ENCODE measurements around the gene SLC66A3.

SLC66A3 gene

DNA sequence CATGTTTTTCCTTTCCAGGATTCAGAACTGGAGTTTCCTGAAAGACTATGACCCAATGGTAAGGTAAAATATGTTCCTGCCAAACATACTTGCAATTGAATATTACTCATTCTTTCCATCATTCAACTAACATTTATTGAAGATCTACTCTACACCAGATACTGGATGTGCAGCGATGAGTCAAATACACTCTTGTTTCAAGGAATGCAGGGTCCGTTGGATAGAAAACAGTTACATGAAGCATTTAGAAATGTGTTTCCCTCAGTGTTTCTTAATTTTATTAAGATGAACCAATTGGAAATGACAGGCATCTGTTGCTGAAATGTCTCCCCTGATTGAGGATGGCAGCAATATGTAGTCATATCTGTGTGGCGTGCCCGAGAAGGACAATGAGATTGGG is 14.8 kb upstream of the SLC66A3 start:
- DNase-seq: no peak

DNA sequence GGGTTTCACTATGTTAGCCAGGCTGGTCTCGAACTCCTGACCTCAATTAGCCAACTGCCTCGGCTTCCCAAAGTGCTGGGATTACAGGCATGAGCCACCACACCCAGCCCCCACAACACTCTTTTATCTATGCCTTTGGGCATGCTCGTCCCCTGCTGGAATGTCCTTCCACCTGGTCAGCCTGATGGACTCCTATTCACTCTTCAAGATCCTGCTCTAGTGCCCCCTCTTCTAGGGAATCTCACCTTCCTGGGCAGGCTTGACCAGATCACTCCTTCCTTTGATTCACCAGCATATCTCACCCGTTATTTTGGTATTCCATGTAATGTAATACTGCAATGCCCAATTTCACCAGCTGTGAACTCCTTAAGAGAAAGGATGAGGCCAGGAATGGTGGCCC is 13.9 kb upstream of the SLC66A3 start:
- DNase-seq: no peak

DNA sequence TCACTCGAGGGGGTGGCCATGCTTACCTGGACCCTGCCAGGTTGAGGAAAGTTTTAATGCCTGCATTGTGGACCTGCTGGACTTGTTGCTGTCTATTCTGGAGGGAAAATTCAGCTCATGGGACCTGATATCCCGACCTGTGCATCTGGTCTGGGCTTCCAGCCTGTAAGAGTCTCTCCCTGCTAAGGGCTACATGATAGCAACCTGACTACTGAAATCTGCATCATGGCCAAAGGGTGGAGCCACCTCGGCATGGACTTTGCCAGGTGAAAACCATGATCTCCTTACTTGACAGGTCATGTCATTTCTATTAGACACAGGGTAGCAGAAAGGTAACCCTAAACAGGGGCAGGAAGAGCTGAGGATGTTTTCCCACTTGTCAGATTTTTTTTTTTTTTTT is 12.9 kb upstream of the SLC66A3 start:
- no peak for DNase-seq

DNA sequence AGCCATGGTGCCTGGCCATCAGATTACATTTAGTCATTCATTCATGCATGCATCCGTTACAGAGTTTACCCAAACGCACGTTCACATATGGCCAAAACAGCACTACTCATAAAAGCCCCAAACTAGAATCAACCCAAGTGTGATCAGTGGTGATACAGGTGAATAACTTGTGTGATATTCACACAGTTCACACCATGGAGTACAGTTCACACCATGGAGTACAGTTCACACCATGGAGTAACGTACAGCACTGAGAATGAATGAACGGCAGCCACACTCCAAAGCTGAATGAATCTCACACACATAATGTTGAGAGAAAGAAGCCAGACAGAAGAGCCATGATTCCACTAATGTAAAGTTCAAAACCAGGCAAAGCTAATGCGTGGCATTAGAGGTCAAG is 12.3 kb upstream of the SLC66A3 start:
- no peak for DNase-seq

DNA sequence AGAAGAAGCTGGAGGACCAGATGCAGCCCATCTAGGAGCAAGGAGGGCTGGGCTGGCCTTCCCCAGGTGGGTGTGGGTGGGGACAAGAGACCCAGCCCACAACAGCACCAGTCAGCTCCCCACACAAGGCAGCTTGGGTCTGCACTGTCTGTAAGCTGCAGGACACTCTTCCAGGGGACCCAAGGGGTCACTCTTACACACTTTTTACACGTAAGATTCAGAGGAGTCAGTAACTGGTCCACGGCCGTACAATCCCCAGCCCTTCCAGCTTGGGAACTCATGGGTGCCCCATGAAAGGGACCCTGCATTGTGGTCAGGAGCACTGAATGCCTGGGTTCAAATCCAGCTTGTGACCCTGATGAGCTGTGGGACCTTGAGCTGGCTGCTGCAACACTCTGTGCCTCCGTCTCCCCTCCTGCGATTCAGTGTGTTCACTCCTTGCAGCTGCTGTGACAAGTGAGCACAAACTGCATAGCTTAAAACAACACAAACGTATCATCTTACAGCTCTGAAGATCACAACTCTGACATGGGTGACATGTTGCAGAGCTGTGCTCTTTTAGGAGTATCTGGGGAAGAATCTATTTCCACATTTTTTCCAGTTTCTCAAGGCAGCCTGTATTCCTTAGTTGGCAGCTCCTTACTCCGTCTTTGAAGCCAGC is 11.1 kb upstream of the SLC66A3 start:
- DNase-seq: no peak

DNA sequence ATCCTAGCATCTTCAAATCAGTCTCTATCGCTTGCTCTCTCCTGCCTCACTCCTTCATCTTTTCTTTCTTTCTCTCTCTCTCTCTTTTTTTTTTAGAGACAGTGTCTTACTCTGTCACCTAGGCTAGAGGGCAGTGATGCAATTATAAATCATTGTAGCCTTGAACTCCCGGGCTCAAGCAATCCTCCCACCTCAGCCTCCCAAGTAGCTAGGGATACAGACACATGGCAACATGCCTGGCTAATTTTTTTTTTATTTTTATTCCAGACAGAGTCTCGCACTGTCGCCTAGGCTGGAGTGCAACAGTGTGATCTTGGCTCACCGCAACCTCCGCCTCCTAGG is 10.6 kb upstream of the SLC66A3 start:
- no peak for DNase-seq

DNA sequence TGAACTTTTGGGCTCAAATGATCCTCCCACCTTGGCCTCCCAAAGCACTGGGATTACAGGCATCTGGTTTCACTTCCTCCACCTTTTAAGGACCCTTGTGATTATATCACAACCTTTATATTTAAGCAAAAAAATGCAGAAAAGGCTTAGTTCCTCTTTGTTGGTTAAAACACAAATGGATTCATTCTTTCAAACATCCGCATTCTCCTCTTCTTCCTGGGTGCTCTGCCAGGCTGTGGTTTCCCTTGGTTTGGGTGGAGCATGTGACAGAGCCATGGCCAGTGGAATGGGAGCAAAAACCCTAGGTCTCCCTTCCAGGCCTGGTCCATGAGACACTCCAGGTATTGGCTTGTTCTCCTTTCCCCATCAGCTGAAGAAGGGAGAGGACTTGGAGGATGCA is 9.9 kb upstream of the SLC66A3 start:
- DNase-seq: no peak

DNA sequence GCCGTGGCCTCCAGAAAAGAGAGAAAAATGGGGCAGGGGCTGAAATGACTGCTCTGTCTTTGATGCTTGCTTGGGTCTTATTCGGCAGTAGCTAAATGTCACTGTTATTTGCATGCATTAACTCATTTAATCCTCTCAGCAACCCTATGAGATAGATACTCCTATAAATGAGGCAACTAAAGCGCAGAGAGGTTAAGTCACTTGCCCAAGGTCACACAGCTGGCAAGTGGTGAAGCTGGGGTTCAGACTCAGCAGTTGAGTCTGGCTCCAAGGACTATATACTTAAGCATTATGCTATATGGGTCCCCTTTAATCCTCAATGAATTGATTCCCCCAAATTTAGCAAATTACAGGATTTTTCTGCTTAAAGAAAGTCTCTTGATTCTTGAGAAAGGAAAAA is 9.2 kb upstream of the SLC66A3 start:
- DNase-seq: no peak

DNA sequence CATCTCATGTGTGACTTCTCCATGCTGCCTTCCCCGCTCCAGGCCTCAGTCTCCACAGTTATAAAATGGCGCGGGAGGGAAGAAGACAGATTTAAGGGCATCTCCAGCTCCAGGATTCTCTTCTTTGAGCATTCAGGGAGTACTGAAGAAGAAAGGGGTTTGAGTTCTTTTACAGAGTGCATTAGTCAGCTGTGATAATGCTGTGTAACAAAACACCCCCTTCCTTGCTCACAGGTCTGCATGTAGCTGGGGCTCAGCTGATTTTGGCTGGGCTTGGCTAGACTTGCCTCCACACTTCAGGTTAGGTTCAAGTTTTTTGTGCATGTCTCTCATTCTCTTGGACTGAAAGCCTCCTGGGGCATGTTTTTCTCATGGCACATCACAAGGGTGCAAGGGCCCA is 8.0 kb upstream of the SLC66A3 start:
- no peak for DNase-seq

DNA sequence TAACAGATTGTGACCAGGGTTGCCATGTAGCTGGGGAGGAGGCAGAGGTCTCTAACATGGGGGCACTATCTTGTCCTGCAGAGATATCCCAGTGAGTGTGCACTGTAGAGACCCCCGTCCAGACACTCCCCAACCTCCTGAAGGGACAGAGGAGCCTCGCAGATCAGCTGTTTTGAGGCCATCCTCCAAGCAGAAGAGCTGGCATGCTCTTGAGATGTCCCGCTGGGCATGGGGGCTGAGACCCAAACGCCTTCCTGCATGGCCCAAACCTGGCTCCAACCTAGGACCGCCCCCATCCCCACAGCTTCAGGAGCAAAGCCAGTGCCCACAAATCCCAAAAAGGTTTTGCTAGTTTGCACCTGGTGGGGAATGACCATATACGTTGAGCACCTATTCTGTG is 2.7 kb upstream of the SLC66A3 start:
- DNase-seq: no peak

DNA sequence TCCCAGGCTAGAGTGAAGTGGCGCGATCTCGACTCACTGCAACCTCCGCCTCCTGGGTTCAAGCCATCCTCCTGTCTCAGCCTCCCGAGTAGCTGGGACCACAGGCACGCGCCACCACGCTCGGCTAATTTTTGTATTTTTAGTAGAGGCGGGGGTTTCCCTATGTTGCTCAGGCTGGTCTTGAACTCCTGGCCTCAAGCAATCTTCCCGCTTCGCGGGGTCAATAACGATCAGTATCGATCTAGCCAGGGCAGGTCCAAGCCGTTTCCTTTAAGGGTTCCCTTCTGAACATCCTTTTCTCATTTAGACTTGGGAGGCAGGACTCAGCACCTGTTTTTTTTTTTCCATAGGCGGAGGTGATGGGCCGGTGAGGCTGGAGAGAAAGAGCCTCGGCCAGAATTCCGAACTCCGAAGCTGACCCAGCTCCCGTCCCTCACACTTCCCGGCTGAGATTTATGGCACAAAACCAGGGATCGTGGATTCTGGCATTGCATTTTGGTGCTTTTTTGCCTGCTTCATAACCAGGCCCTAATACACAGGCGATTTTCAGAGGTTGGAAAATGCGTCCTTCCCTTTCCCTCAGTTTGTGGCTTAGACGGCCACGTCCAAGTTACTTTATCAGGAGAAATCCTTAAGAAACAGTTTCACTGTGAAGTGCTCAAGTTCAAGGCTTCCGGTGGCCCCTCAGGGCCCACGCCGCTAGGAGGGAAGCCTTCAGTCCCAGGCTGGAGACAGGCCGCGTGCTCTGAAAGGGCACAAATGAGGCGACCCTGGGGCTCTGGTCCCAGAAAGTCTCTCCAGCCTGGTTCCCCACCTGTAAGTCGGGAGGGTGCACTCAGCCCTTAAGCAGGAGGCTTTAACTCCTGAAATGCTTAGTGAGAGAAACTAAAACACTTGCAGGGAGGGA is 998 bp upstream of the SLC66A3 start:
- DNase-seq: no peak

DNA sequence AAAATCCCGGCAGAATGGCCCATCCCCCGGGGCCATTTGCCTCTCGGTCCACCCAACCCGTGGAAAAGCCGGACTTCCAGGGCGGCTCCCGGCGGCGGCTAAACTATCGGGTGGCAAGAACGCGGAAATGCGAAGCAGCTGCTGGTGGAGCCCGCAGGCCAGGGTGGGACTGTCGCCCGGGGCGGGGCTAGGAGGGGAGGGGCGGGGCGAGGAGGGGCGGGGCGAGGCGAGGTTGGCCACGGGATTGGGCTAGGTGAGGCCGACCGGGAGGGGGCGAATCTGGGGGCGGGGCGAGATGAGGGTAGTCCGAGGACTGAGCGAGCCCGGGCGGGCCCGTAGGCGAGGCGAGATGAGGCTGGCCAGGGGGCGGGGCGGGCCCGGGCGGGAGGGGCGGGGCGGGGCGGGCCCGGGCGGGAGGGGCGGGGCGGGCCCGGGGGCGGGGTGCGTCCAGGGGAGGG is 315 bp upstream of the SLC66A3 start:
- peak; percentile 91 for DNase-seq

DNA sequence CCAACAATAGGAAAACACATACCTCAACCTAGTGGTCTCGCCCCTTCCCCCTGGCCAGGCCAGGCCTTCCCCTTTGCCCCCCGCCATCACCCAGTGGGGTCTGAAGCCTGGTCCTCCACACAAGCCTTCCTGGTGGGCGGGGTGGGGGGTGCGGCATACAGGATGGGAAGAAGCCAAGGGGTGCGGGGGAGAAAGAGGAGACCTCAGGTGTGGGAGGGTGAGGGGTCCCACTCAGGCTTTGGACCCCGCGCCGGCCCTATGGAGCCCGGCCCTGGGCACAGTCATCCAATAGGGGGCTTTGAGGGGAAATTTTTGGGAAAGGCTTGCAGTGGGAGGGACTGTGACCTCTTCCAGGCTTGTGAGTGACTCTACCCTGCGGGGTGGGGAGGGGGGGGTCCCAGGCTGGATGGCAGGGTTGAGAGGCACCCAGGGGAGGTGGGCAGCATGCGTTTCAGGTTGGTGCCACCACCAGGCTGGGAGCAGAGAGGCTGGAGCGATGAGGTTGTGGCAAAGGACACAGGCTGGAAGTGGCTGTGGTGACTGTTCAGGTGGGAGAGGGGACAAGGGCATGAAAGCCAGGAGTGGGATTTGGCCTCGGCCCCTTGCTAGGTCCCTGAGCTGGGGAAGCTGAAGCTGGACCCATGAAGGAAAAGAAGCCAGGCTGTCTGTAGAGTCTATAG is 1.3 kb downstream of the SLC66A3 start:
- no peak for DNase-seq

DNA sequence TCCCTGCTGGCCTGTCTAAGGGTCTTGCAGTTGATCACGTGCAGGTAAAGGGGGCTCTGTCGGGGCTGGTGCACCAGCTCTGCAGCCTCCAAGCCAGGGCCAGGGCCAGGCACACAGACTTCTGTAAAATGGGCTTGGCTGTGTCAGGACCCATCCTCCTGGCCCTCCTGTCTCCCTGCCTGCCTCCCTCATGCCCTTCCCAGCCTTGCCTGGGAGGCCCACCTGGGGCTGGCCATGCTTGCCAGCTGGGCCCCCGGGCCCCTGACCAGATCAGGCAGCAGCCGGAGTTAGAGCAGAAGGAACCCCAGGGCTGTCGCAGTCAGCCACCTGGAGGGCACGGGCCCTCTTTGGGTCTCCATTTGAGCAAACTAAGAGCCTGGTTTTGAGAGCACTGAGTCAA is 2.0 kb downstream of the SLC66A3 start:
- no peak for DNase-seq

DNA sequence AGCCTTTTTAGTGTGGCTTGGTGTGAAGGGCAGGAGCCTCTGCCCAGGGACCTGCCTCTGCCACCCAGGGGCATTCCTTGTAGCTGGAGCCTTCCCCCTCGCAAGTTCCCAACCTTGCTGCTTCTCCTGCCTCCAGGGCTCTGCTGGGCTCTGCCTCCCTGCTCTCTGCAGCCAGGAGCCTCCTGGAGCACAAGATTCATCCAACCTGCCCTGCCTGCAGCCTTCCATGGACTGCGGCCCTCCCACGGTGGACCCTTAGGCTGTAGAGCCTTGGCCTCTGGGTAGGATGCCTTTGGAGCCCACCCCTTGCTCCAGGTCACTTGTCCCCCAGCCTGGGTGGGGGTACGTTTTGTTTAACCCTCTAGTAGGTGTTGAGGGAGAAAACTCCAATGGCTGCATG is 2.5 kb downstream of the SLC66A3 start:
- DNase-seq: no peak

DNA sequence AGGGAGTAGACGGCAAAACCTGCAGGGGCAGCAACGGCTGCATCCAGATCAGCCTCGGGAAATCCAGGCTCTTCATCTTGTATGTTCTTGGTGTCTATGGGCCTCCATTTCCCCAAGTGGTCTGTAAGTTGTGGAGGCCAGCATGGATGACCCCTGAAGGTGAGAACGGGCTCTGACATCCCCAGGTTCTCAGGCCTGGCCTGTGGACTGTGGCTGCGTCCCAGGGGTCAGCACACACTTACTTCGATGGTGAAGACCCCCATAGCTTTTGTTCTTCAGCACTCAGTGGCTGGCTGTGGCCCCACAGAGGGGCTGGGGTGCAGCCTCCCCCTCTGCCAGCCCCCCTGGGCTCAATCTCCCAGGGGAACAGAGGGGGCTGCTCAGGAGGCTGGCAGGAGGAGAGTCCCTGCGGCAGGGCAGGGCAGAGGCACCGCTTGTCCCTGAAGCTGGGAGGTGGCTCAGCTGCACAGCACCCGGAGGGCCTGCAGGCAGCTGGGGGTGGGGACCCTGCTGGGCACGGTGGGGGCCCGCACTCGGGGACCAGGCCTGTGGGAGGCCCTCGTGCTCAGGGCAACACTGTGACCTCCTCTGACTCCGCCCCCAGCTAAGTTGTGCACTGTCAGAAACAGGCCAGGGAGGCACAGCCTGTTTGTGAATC is 3.8 kb downstream of the SLC66A3 start:
- DNase-seq: no peak

DNA sequence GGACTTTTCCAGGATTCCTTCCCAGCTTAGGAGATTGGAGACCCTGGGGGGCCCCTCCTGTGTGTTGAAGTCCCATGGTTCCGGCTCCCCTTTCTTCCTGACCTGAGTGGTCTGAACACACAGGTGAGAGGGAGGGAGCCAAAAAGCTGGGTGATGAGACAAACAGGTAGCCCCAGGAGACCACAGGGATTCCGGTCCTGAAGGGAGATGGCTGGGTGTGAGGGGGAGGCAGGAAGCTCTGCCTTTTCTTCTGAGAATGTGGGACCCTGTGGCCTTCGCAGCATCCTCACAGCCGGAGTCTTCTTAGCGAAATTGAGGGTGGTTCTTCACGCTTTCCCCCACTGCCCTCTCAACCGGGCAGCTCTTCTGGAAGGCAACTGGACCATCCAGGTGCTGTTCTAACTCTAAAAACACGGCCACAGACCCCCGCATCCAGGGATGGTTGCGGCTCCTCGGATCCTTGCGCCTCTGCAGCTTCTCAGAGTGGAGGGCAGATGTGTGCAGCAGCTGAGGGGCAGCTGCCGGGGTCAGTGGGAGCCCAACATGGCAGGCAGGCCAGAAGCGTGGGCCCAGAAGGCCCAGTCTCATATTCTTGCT is 4.4 kb downstream of the SLC66A3 start:
- no peak for DNase-seq

DNA sequence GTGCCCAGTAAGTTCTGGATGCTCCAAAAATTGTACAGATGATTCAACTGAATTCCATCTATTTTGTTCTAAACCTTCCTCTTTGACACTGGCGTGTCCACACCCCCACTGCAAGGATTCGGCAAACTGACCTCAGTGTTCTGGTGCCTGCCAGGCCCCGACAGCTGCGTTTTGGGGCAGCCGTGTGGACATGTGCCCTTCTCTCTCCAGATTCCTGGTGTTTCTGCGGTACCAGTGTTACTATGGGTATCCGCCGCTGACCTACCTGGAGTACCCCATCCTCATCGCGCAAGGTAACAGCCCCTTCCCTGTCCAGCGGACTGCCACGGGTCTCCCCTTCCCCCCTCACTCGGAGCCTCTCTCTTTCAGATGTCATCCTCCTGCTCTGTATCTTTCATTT is 5.0 kb downstream of the SLC66A3 start:
- DNase-seq: no peak

DNA sequence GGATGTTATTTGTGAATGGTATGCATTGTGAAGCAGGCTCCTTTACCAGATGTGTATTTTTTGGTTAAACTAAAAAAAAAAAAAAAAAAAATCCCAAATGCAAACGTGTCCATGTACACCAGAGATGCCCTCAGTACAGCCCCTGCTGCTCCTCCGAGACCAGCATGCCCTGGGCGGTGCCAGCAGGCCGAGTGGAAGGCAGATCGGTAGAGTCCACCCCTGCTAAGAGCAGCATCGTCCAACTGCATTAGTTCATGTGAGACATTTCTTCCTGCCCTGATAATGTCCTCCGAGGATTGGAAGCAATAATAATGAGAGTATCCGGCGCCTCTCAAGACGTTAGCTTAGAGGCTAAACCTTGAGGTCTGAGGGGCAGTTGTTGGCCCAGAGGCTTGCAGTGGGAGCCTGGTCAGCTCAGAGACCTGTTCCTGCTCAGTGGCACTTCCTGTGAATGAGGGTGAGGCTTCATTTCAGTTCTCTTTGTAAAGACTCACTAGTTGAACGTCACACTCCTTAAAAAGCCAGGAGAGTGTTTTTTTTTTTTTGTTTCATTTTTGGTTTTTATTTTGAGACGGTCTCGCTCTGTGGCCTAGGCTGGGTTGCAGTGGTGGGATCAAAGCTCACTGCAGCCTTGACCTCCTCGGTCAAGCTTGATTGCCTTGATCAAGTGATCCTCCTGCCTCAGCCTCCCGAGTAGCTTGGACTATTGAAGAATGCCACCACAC is 5.6 kb downstream of the SLC66A3 start:
- DNase-seq: no peak

DNA sequence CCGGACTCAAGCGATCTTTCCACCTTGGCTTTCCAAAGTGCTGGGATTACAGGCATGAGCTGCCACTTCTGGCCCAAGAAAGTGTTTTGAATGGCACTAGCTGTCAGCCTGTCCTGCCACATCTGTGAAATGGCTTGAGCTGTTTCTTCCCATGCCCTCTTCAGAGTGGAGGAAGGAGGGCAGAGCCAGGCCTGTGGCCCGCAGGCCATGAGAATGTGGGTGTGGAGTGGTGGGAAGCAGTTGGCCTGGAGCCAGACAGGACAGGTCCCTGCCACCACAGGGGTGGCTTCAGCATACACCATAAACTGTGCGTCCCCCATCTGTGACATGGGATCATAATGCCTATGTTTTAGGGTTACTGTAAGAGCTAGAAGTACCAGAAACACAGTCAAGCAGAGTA is 6.5 kb downstream of the SLC66A3 start:
- no peak for DNase-seq

DNA sequence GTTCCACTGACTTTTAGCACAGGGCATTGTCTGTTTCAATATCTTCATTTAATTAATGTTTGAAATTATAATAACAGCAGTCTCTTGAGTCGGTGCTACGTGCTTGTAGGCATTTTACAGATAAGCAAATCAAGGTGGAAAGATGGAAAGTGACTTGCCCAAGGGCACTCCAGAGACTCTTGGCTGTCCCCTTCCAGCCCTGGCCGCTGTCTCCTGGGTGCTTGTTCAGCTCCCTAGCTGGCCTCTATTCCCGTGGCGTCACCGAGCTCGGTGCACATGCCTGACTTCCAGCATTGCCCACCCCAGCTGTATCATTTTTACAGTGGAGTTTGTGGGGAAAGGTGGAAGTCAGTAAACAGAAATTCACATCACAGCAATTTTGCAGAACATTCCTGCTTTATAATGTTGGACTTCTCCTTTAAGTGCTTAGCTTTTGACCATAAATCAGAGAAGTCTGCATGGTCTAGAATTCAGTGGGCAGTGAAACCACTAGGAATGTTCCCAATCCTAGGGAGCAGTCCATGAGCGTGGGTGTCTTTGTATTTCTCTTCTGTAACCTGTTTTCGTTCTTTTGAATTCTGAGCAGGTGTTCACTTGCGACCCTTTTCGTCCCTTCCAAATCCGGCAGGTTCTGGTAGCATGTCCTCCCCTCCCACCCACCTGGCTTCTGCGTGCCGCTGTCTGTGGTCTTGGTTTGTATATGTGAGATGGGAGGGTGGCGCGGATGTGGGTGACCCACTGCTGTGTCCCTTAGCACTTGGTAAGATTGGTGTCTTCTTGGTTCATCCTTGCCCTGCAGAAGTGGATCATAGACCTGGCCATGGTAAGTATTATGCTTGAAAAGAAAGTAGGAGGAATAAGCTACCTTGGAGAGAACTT is 8.4 kb downstream of the SLC66A3 start:
- no peak for DNase-seq

Data from NCI-H1048 (cell line).